MCF 10A (cell line): Measurements from ENCODE around the gene ACVR1C. TPM values are rescaled to one million over a fixed set of nuclear protein-coding genes. Genes with fewer than 3 reads are reported as not detected.

ENCODE experiments used
- BruUV-seq: library from RNA; stranded (reverse); fragments of 400-500 nt; replicated peaks from 2 replicates; lab custom pipeline; 2021; lab: Mats Ljungman, UMichigan
- CTCF ChIA-PET: fragments of 300-600 bp; sonication (Branson Sonifier 250); formaldehyde crosslinking; extraction: SDS; loops from one replicate; lab custom pipeline; 2021; ENCODE audit warnings: antibody characterized with exemption, inconsistent platforms; lab: Yijun Ruan, JAX
- POLR2A ChIA-PET: fragments of 300-600, 350-650 bp; sonication (Branson Sonifier 250); formaldehyde crosslinking; extraction: SDS; loops from one replicate; lab custom pipeline; 2020; ENCODE audit warnings: antibody characterized with exemption, inconsistent platforms; lab: Yijun Ruan, JAX
- DNase-seq: peaks from one replicate; pipeline ENCODE4 v3.0.0-alpha.2; 2018; ENCODE audit not compliant: unreplicated experiment
- H3K27ac Mint-ChIP-seq: one replicate; pipeline ENCODE4 v1.8.0; 2022; ENCODE audit warnings: mild to moderate bottlenecking, low read depth, mixed read lengths; ENCODE audit not compliant: unreplicated experiment
- H3K27me3 Mint-ChIP-seq: one replicate; pipeline ENCODE4 v1.8.0; 2022; ENCODE audit warnings: mixed read lengths; ENCODE audit not compliant: insufficient read depth, unreplicated experiment
- H3K36me3 Mint-ChIP-seq: one replicate; pipeline ENCODE4 v1.8.0; 2022; ENCODE audit warnings: mild to moderate bottlenecking, moderate library complexity, mixed read lengths; ENCODE audit not compliant: insufficient read depth, unreplicated experiment
- H3K4me1 Mint-ChIP-seq: one replicate; pipeline ENCODE4 v1.8.0; 2022; ENCODE audit warnings: mixed read lengths; ENCODE audit not compliant: insufficient read depth, unreplicated experiment
- H3K4me3 Mint-ChIP-seq: one replicate; pipeline ENCODE4 v1.8.0; 2022; ENCODE audit warnings: mild to moderate bottlenecking, moderate library complexity, mixed read lengths; ENCODE audit not compliant: unreplicated experiment
- H3K9me3 Mint-ChIP-seq: one replicate; pipeline ENCODE4 v1.8.0; 2022; ENCODE audit warnings: mixed read lengths; ENCODE audit not compliant: unreplicated experiment
- CTCF ChIP-seq: fragments of 200-600 bp; IDR thresholded peaks from one replicate; pipeline ENCODE4 v1.8.0; 2022; ENCODE audit warnings: antibody characterized with exemption, mild to moderate bottlenecking; ENCODE audit not compliant: unreplicated experiment
- intact Hi-C: fragments of 100-400 bp; cut with micrococcal nuclease; formaldehyde crosslinking; loops from 2 replicates; pipeline ENCODE4 v1.14.1; 2022
- total RNA-seq: library from RNA; stranded (reverse); gene quantifications from 2 replicates; pipeline ENCODE4 v1.2.3, GENCODE V29; 2022

Gene ACVR1C
- total RNA-seq, 1 experiment from 2014 or later: 0.12 TPM

GRCh38 chr2:157661776-157662175, 33.1 kb upstream of the ACVR1C start:
- CTCF ChIA-PET: no interaction called here
- H3K4me3 Mint-ChIP-seq: no peak overlapping the region
- H3K4me1 Mint-ChIP-seq: peaks cover 6% of the 10 kb centered on the region
- BruUV-seq: no TSS peak
- no peak overlapping the region for H3K27ac Mint-ChIP-seq
- H3K9me3 Mint-ChIP-seq: no peaks in the 10 kb centered on the region
- H3K36me3 Mint-ChIP-seq: no peaks in the 10 kb centered on the region
- POLR2A ChIA-PET: no interaction called here
- TF ChIP-seq CTCF: no peak
- no peaks in the 10 kb centered on the region for H3K27me3 Mint-ChIP-seq
- intact Hi-C loops: no loop called here
- no peak for DNase-seq

GRCh38 chr2:157657858-157658257, 29.2 kb upstream of the ACVR1C start:
- Mint-ChIP-seq H3K27me3 (no peaks in the 10 kb centered on the region), H3K36me3 (no peaks in the 10 kb centered on the region), H3K9me3 (no peaks in the 10 kb centered on the region), H3K27ac (no peak overlapping the region), H3K4me1 (peaks cover 11% of the 10 kb centered on the region), H3K4me3 (no peak overlapping the region)
- TF ChIP-seq CTCF: no peak
- ChIA-PET CTCF (interaction anchor here (0.6 kb wide), 1 partner anchor 17 kb away, joined by 3 read pairs; no protein-coding TSS in a partner anchor), POLR2A (no interaction called here)
- intact Hi-C loops: no loop called here
- no peak for DNase-seq
- no TSS peak for BruUV-seq

- Mint-ChIP-seq H3K9me3 (no peaks in the 10 kb centered on the region), H3K4me1 (peaks cover 6% of the 10 kb centered on the region), H3K4me3 (no peak overlapping the region), H3K36me3 (no peaks in the 10 kb centered on the region), H3K27ac (no peak overlapping the region), H3K27me3 (no peaks in the 10 kb centered on the region)
- intact Hi-C loops: no loop called here
- CTCF ChIA-PET: no interaction called here
- no peak for TF ChIP-seq CTCF
- POLR2A ChIA-PET: interaction anchor here (1.1 kb wide), 1 partner anchor 10 kb away, joined by 4 read pairs; no protein-coding TSS in a partner anchor
- DNase-seq: no peak
- BruUV-seq: no TSS peak
These were observed 28.4 kb upstream of the ACVR1C start for GRCh38 chr2:157657101-157657500.

DNA sequence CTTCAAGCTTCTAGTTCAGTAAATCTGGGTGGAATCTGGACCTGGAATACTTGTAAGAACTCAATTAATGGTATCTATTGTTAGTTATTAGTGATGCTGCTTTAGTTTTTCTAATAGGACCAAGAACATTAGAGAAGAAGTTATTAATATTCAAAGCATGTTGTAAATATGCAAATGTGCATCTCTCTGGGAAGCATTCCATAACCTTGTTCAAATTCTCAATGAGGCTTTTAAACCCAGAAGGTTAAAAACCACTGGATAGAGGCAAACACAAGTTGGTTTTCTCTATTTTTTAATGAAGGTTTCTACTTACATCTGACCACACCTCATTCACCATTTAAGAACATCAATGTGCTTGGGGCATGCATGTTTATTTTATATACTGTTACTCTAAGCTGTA, 16.1 kb upstream of the ACVR1C start:
- ChIA-PET POLR2A (interaction anchor here (0.8 kb wide), 1 partner anchor 14 kb away, joined by 3 read pairs; no protein-coding TSS in a partner anchor), CTCF (interaction anchor here (0.6 to 1.6 kb wide), 2 partner anchors 16 to 136 kb away, joined by 3 to 9 read pairs; partner anchors contain the start of gene ACVR1C)
- H3K27ac Mint-ChIP-seq: no peak overlapping the region
- intact Hi-C loops: no loop called here
- H3K4me1 Mint-ChIP-seq: no peaks in the 10 kb centered on the region
- DNase-seq: no peak
- BruUV-seq: no TSS peak
- H3K27me3 Mint-ChIP-seq: no peaks in the 10 kb centered on the region
- no peaks in the 10 kb centered on the region for H3K36me3 Mint-ChIP-seq
- no peaks in the 10 kb centered on the region for H3K9me3 Mint-ChIP-seq
- TF ChIP-seq CTCF: no peak
- H3K4me3 Mint-ChIP-seq: no peak overlapping the region
